ENCODE data around the gene PLEKHM1.

The PLEKHM1 gene

GRCh38 chr17:45427181-45427835 lies 63.2 kb downstream of the PLEKHM1 start:
- DNase-seq (ENCODE audit: low spot score) = no peak

- DNase-seq (ENCODE audit: low spot score) = no peak
Observed at GRCh38 chr17:45426561-45426960, 64.0 kb downstream of the PLEKHM1 start.

- DNase-seq (ENCODE audit: low spot score) = no peak
Observed at GRCh38 chr17:45425984-45426413, 64.5 kb downstream of the PLEKHM1 start.

- DNase-seq (ENCODE audit: low spot score) = peak; percentile 72
Observed at GRCh38 chr17:45425125-45425983, 65.2 kb downstream of the PLEKHM1 start.

GRCh38 chr17:45424769-45425124 lies 65.8 kb downstream of the PLEKHM1 start:
- no peak for DNase-seq (ENCODE audit: low spot score)

GRCh38 chr17:45423975-45424335 lies 66.6 kb downstream of the PLEKHM1 start:
- no peak for DNase-seq (ENCODE audit: low spot score)

- DNase-seq (ENCODE audit: low spot score) = no peak
Observed at GRCh38 chr17:45423304-45423974, 67.1 kb downstream of the PLEKHM1 start.

GRCh38 chr17:45414990-45415881 lies 75.3 kb downstream of the PLEKHM1 start:
- DNase-seq (ENCODE audit: low spot score) = no peak

- DNase-seq (ENCODE audit: low spot score) = no peak
Observed at GRCh38 chr17:45413498-45413923, 77.0 kb downstream of the PLEKHM1 start.

GRCh38 chr17:45411348-45412105 lies 79.0 kb downstream of the PLEKHM1 start:
- no peak for DNase-seq (ENCODE audit: low spot score)

- no peak for DNase-seq (ENCODE audit: low spot score)
Observed at GRCh38 chr17:45410144-45411091, 80.1 kb downstream of the PLEKHM1 start.

- DNase-seq (ENCODE audit: low spot score) = no peak
Observed at GRCh38 chr17:45409659-45410076, 80.9 kb downstream of the PLEKHM1 start.

GRCh38 chr17:45408611-45409421 lies 81.7 kb downstream of the PLEKHM1 start:
- DNase-seq (ENCODE audit: low spot score) = no peak

- DNase-seq (ENCODE audit: low spot score) = no peak
Observed at GRCh38 chr17:45406107-45406506, 84.4 kb downstream of the PLEKHM1 start.

- no peak for DNase-seq (ENCODE audit: low spot score)
Observed at GRCh38 chr17:45405250-45406086, 85.1 kb downstream of the PLEKHM1 start.

- no peak for DNase-seq (ENCODE audit: low spot score)
Observed at GRCh38 chr17:45404870-45405249, 85.7 kb downstream of the PLEKHM1 start.

GRCh38 chr17:45403906-45404490 lies 86.5 kb downstream of the PLEKHM1 start:
- DNase-seq (ENCODE audit: low spot score) = no peak

GRCh38 chr17:45402916-45403315 lies 87.6 kb downstream of the PLEKHM1 start:
- no peak for DNase-seq (ENCODE audit: low spot score)
